Hepatic stellate cell (primary cell): ENCODE data around the gene PDLIM5.
A peak's percentile ranks its signal among the peaks of the same experiment; 100 is the strongest.
"Not testable (repeated sequence)": the region's sequence is repeated elsewhere in the genome, so short reads cannot be mapped to it uniquely, and the experiment has no call there.

ENCODE experiments used
- DNase-seq: peaks from one replicate; pipeline ENCODE4 v3.0.0; 2011; ENCODE audit warnings: low spot score

PDLIM5 gene

GRCh38 chr4:94595880-94596483 lies 144.2 kb downstream of the PDLIM5 start:
- DNase-seq, result no peak

GRCh38 chr4:94598758-94599157 lies 147.0 kb downstream of the PDLIM5 start:
- DNase-seq, result no peak

DNA sequence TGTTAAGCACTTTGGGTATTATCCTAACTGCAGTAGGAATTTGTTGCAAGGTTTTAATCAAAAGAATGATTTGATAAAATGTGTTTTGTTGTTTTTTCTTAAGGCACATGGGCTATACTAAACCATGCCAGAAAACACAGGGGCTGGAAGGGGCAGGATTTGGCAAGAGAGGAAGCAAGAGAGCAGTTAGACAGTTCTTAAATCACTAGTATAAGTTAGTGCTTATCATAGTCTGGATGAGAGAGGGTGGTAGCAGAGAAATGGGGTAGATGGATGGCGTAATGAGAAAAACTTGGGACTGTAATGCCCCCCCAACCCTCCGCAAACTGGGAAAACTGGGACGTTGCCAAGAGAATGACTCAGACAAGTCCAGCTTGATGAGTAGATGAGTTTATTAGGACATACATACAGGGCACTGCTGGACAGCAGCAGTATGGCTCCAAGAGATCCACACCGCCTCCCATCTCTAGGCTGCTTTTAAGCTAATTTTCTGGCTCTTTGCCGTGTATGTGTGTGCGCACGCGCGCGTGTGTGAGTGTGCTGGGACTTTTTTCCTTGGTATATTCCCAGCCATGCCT lies 151.5 kb downstream of the PDLIM5 start:
- DNase-seq, result peak; percentile 31

DNA sequence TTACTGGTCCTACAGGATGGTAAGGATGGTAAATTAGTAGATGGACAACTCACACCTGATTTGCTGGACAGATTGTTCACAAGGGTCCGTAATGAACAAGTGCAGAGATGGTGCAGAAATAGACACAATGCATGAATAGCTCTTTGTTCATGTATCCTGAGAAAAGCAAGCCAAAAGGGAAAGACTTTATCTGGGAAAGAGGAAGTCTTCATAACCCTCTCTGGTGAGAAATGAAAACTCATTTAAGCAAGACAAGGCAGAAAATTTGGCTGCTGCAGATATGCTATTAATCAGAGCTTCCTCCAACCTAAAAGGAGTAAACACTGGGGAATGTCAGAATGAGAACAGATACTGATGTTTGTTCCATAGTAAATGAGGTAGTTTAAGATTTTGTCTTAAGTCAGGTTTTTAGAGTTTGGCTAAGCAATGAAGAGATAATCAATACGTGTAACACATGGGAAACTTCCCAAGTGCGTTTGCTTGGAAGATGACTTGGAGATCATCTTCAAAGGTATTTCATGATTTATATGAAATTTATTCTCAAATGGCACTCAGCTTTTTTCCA lies 153.6 kb downstream of the PDLIM5 start:
- no peak for DNase-seq

DNA sequence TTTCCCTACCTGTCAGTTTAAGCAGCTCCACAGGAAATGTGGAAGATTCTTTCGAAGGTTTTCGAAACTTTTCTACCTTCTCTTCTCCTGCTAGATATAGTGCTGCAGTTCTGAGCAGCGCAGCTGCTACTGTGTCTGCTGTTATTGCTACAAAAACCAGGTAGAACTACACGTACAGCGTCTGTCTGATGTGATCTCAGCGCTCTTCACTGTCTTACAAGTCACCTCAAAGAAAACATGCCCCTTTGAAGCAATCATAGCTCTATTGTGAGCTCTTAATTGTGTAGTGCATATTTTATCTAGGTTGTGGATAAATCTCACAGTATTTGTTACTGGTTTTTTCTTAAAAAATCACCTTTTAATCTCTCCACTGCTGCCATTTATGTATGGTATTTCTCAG lies 158.4 kb downstream of the PDLIM5 start:
- no peak for DNase-seq

- no peak for DNase-seq
These were observed 161.5 kb downstream of the PDLIM5 start for GRCh38 chr4:94613248-94613647.

DNA sequence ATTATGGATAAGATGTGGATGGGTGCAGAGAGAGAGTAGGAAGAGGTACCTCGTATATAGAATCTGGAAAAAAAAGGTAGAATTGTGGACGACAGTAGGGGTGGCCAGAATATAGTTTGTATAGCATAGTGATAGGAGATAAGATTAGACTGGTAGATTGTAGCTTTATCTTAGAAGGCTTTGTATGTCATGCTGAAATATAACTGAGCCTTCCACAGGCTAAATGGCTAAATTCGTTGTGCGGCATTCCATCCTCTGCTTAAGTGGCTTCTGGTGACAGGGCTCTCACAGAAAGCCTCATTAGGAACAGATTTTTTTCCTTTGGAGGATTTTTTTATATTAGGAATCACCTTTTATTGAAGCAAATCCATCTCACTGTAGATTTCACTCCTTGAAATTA lies 163.7 kb downstream of the PDLIM5 start:
- no peak for DNase-seq

DNA sequence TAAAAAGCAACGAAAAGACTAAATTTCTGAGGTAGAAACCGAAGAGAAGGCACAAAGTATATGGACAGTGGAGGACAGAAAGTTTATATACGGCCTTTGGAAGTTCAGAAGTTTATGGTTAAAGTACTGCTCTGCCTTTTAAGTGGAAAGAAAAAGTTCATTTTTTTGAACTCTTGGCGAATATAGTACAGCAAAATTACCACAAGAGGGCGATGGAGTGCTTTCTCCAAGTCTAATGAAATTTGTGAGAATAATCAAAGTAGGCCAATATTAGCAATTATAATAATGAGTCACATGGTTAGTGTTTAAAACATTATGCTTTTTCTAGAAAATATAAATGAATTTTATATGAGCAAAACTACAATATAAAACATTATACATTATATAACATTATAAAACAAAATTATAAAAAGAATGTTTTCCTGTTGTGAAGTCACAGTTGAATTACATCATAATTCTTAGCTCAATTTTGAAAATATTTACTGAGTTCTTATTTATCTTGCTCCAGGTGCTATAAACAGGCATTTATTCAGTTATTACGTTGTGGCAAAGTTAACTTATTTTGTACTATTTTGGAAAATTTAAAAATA lies 169.8 kb downstream of the PDLIM5 start:
- peak; percentile 21 for DNase-seq

- DNase-seq, result no peak
These were observed 171.6 kb downstream of the PDLIM5 start for GRCh38 chr4:94623126-94623911.

DNA sequence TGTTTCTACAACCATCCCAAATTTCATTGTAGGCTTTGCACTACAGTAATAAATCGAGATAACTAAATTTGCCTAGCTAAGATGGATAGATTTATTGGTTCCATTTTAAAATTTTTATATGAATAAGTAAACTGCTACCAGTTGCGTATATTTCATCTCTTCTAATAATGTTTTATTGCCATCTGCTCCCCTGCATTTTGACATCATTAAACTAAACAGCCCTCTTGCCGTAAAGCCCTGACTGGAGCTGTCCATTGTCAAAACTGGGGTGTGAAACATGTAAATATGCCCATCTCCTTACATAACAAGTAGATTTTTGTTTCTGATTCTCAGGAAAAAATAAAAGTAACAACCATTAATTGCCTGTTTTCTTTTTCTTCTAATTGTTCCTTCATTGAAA lies 175.2 kb downstream of the PDLIM5 start:
- DNase-seq, result no peak

DNA sequence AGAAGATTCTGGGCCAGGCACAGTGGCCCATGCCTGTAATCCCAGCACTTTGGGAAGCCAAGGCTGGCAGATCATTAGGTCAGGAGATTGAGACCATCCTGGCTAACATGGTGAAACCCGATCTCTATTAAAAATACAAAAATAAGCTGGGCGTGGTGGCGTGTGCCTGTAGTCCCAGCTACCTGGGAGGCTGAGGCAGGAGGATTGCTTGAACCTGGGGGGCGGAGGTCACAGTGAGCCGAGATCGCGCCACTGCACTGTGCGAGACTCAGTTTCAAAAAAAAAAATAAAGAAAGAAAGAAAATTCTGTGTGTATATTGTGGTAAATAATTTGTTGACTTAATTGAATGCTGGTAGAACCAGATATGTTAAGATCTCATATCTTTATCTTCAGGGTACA lies 177.3 kb downstream of the PDLIM5 start:
- DNase-seq, result not testable (repeated sequence)

DNA sequence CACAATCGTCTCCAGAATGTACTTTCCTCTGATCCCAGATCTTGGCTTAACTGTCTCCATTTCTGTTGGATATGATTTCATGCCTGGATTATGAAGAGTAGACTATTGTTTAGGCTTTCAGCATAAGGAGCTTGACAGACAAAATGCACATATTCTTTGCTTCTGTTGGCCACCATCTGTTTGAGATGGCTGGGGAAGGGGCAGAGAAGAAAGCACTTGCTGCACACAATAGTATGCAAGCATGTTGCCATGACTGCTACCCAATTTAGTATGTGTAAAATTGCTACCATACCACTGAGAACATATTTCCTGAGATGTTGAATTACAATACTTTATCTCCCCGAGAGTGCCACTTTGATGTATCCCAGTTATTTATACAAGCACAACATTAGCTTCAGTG lies 178.1 kb downstream of the PDLIM5 start:
- DNase-seq, result no peak

DNA sequence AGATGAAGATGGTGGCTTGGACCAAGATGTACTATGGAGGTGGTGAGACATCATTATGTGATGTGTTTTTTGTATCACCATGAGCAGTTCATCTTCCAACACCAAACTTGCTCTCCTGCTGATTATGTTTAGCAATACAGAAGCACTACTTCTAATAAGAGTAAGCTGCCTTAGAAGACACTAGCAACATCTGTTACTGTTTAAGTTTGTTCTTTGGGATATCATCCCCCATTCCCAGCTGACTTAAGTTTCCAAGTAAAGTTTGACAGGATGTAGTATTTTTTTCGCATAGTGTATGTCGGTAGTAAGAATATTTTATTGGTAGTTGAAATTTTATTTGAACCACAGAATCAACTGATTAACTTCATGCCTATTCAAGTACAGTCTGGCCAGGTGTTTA lies 182.5 kb downstream of the PDLIM5 start:
- DNase-seq, result no peak

DNA sequence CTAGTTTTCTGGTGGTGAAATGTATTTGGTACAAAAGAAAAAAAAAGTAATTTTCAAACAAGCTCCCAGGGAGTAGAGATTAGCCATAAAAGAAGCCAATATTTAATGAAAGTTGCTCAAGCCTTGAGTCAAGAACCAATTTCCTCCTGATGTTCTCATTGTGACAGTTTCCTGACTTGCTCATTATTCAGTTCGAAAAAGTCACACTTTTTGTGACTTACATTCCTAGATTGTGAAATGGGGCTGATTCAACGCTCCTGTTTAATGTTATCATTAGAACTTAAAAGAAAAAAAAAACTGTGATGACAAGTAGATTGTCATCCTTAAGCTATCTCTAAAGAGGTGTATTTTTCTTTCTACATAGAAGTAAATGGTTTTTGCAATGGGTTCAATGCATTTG lies 183.4 kb downstream of the PDLIM5 start:
- no peak for DNase-seq

DNA sequence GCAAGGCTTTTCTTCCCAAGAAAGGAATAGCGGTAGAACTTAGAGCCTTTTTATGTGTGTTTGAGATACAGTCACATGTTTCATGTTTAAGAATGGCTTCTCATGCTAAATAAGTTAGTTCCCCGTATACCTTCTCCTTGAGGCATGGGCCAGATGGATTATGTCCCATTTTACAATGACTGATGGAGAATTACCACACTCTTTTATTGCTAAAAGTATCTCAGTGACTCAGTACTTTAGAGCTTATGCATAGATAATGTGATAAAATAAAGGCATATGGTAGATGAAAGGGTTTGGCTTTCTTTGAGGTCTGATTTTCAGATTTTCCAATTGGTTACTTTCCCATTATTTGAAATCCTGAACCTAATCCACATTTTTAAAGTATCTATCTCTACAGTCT lies 184.3 kb downstream of the PDLIM5 start:
- no peak for DNase-seq

DNA sequence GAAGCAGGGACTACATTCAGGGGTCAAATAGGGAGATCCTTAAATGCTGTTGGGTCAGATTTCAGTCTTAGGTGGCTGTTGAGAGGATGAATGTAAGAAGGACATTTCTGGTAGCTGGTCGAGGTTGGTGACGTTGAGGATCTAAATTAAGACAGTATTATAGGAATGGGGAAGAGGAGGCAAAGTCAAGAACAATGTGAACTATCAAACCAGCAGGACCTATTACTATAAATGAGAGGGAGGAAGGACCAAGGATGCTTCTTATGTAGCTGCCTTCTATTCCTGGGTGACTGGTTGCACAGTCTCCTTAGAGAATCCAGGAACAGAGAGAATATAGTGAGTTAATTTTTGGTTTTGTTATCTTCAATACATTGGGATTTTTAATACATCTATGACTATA lies 187.6 kb downstream of the PDLIM5 start:
- no peak for DNase-seq

- no peak for DNase-seq
These were observed 188.4 kb downstream of the PDLIM5 start for GRCh38 chr4:94640151-94640550.

GRCh38 chr4:94641702-94642560 lies 190.2 kb downstream of the PDLIM5 start:
- DNase-seq, result peak; percentile 36

- no peak for DNase-seq
These were observed 190.8 kb downstream of the PDLIM5 start for GRCh38 chr4:94642561-94642866.

DNA sequence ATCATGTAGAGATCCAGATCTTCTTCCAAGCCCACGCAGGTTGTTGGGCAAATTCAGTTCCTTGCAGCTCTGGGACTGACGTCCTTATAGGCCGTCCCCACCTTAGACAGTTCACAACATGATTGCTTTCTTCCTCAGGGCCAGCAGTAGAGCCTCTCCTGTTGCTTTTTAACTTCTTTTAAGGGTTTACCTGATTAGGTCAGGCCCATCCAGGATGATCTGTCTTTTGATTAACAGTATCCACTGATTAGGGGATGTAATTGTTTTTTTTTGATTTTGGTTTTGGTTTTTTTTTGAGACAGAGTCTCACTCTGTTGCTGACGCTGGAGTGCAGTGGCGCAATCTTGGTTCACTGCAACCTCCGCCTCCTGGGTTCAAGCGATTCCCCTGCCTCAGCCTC lies 197.0 kb downstream of the PDLIM5 start:
- no peak for DNase-seq

GRCh38 chr4:94649381-94650133 lies 197.8 kb downstream of the PDLIM5 start:
- no peak for DNase-seq
